Adipocyte (in vitro differentiated cells): ENCODE results near the gene PCDHGA11.
A peak's percentile ranks its signal among the peaks of the same experiment; 100 is the strongest.

ENCODE experiments used
- DNase-seq: peaks from one replicate; pipeline ENCODE4 v3.0.0-alpha.2; 2015; ENCODE audit warnings: low read depth
- H3K27me3 ChIP-seq: replicated peaks from 2 replicates; pipeline ENCODE4 v1.7.0; 2013; ENCODE audit warnings: mild to moderate bottlenecking, low read length, moderate library complexity; ENCODE audit not compliant: control insufficient read depth, insufficient read depth
- H3K36me3 ChIP-seq: 2 replicates; pipeline ENCODE4 v1.7.0; 2013; ENCODE audit warnings: low read length, mild to moderate bottlenecking, moderate library complexity; ENCODE audit not compliant: control insufficient read depth, insufficient read depth, severe bottlenecking
- H3K4me1 ChIP-seq: 2 replicates; pipeline ENCODE4 v1.7.0; 2013; ENCODE audit warnings: mild to moderate bottlenecking, low read length, moderate library complexity; ENCODE audit not compliant: control insufficient read depth, insufficient read depth
- H3K4me3 ChIP-seq: 2 replicates; pipeline ENCODE4 v1.7.0; 2013; ENCODE audit warnings: mild to moderate bottlenecking, low read length, moderate library complexity
- H3K9ac ChIP-seq: 2 replicates; pipeline ENCODE4 v1.7.0; 2013; ENCODE audit warnings: mild to moderate bottlenecking, low read length, moderate library complexity
- H3K9me3 ChIP-seq: 2 replicates; pipeline ENCODE4 v1.7.0; 2013; ENCODE audit warnings: mild to moderate bottlenecking, low read length, moderate library complexity; ENCODE audit not compliant: control insufficient read depth

The PCDHGA11 gene

DNA sequence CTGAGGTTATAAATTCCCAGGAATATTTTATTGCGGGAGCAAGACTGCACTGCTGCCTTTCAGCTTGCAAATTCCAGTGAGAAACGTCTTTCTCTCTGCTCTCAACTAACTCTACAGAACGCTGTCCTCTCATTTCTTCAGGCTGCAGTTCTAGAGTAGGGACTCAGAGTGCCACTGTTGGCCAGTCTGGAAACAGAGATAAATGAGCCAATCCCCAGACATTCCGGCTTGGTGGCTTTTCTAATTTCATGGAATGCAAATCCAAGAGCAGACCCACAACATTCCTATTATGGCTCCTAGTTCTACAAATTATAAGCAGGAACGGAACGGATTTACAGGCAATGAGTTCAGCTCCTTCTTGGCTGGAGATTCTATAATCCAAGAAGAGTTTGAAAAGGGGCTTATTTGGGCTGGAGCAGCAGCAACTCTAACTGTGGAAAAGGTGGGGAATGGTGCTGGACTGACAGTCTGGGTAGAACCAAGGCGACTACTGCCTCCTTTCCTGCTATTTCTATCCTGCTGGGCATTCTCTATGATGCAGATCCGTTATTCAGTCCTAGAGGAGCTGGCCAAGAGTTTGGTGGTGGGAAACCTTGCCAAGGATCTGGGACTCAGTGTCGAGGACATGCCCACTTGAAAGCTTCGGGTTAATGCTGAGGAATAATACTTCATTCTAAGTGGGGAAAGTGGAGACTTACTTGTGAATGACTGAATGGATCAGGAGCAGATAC, 18.7 kb downstream of the PCDHGA11 start:
- Histone ChIP-seq H3K4me3 (no peak overlapping the region), H3K9ac (no peak overlapping the region), H3K36me3 (no peaks in the 10 kb centered on the region), H3K27me3 (no peaks in the 10 kb centered on the region), H3K9me3 (no peaks in the 10 kb centered on the region), H3K4me1 (no peaks in the 10 kb centered on the region)
- DNase-seq, result no peak

DNA sequence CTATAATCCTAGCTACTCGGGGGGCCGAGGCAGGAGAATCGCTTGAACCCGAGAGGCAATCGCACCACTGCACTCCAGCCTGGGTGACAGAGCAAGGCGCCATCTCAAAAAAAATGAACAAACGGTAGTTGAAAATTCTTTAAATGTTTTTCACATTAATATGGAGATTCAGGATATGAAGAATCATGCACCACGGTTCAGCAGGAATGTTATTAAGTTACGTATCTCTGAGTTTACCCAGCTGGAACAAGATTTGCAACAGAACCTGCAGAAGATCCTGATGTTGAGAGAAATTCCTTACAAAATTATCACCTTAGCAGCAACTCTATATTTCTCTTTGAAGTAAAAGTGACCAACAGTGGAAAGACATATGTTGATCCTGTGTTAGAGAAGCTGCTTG, 19.5 kb downstream of the PCDHGA11 start:
- no peaks in the 10 kb centered on the region for H3K4me1 ChIP-seq
- H3K4me3 ChIP-seq, result no peak overlapping the region
- no peak for DNase-seq
- H3K9me3 ChIP-seq, result no peaks in the 10 kb centered on the region
- H3K9ac ChIP-seq, result no peak overlapping the region
- no peaks in the 10 kb centered on the region for H3K36me3 ChIP-seq
- H3K27me3 ChIP-seq, result no peaks in the 10 kb centered on the region

DNA sequence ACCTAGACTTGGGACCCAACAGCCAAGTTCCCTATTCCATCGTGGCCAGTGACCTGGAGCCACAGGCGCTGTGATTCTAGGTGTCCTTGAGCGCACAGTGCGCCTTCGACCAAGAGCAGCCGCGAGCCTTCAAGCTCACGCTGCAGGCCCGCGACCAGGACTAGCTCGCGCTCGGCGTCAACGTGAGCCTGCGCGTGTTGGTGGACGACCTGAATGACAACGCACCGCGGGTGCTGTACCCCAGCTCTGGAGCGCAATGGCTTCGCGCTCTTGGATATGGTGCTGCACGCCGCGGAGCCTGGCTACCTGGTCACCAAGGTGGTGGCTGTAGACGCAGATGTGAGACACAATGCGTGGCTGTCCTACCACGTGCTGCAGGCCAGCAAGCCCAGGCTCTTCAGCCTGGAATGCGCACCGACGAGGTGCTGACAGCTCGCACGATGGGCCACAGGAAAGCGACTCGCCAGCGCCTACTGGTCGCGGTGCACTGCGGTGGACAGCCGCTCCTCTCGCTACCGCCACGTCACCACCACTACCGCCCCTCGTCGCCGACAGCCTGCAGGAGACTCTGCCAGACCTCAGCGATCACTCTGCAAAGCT, 20.8 kb downstream of the PCDHGA11 start:
- no peaks in the 10 kb centered on the region for H3K27me3 ChIP-seq
- H3K9ac ChIP-seq, result no peak overlapping the region
- H3K9me3 ChIP-seq, result no peaks in the 10 kb centered on the region
- no peaks in the 10 kb centered on the region for H3K4me1 ChIP-seq
- H3K4me3 ChIP-seq, result no peak overlapping the region
- no peak for DNase-seq
- no peaks in the 10 kb centered on the region for H3K36me3 ChIP-seq

DNA sequence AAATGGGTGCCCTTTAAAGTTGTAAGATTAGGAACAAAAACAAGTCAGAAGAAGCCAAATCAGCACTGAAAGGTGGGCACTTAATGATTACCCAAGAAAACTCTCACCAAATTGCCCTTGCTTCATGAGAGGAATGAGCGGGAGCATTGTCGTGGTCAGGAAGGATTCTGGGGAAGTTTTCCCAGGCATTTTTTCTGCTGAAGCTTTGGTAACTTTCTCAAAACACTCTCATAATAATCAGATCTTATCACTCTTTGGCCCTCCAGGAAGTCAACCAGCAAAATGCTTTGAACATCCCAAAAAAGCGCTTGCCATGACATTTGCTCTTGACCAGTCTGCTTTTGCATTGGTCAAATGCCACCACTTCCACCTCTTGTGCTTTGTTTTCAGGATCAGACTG, 44.5 kb downstream of the PCDHGA11 start:
- Histone ChIP-seq H3K9ac (no peak overlapping the region), H3K27me3 (no peaks in the 10 kb centered on the region), H3K4me1 (peaks cover 3% of the 10 kb centered on the region), H3K9me3 (no peaks in the 10 kb centered on the region), H3K4me3 (no peak overlapping the region), H3K36me3 (no peaks in the 10 kb centered on the region)
- peak; percentile 29 for DNase-seq
